ENCODE results near the gene PALM. TPM values are rescaled to one million over a fixed set of nuclear protein-coding genes. Genes with fewer than 3 reads are reported as not detected.
A peak's percentile ranks its signal among the peaks of the same experiment; 100 is the strongest.

The PALM gene
- total and polyA plus RNA-seq, 9 of the 15 experiments (the other 6 are each of a cell fraction or from before 2014, with no cell fraction given) = 0.04 to 6.6 (median 1.7) TPM

- TF ChIP-seq ZMIZ1 (IDR thresholded peaks at IDR 0.05; ENCODE audit: low read depth in 2 of 2, low read length in 2 of 2) (no peak), POU5F1 (IDR thresholded peaks at IDR 0.05; ENCODE audit: borderline replicate concordance, low read depth, low read length, partially characterized antibody) (no peak), MAFG (tag; conservative IDR thresholded peaks at IDR 0.05) (no peak), ZZZ3 (IDR thresholded peaks at IDR 0.05) (no peak), HCFC1 (IDR thresholded peaks at IDR 0.05; ENCODE audit: low read depth, low read length) (no peak), MAFK (IDR thresholded peaks at IDR 0.05; ENCODE audit: low read length) (no peak), XRCC5 (IDR thresholded peaks at IDR 0.05; ENCODE audit: low read depth, low read length) (no peak), ZNF75A (CRISPR knock-in tag; IDR thresholded peaks at IDR 0.05) (no peak), RFX5 (IDR thresholded peaks at IDR 0.05; ENCODE audit: low read depth, low read length) (no peak), SIN3B (IDR thresholded peaks at IDR 0.05; ENCODE audit: low read depth) (0 out of 2 replicates have a peak, but pooled peaks have one; percentile 80), CHD7 (IDR thresholded peaks at IDR 0.05; ENCODE audit: low read depth, low read length) (no peak), SMAD3 (CRISPR knock-in tag; conservative IDR thresholded peaks at IDR 0.05) (no peak), FIP1L1 (IDR thresholded peaks at IDR 0.05; ENCODE audit: low read depth, low read length, poor library complexity, severe bottlenecking) (peak; percentile 61)
Measured at GRCh38 chr19:679418-680286, 29.1 kb upstream of the PALM start (continued).

All from K562 (cell line).